ENCODE measurements around the gene CCPG1.
"Not testable (repeated sequence)": the region's sequence is repeated elsewhere in the genome, so short reads cannot be mapped to it uniquely, and the experiment has no call there.

DNA sequence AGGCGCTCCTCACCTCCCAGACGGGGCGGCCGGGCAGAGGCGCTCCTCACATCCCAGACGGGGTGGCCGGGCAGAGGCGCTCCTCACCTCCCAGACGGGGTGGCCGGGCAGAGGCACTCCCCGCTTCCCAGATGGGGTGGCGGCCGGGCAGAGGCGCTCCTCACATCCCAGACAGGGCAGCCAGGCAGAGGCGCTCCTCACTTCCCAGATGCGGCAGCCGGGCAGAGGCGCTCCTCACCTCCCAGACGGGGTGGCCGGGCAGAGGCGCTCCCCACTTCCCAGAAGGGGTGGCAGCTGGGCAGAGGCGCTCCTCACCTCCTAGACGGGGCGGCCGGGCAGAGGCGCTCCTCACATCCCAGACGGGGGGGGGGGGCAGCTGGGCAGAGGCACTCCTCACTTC is 37.8 kb upstream of the CCPG1 start:
- not testable (repeated sequence) for TF ChIP-seq POLR2AphosphoS5 (IDR thresholded peaks at IDR 0.05; ENCODE audit: borderline replicate concordance, low read depth, low read length); EZH2 (IDR thresholded peaks at IDR 0.05); FOXP2 (optimal IDR thresholded peaks at IDR 0.05; ENCODE audit: control extremely low read depth, extremely low read length, insufficient read depth)

Measured in SK-N-MC (cell line).